Measurements from ENCODE around the gene DISC1.

- TF ChIP-seq CTCF (IDR thresholded peaks at IDR 0.05) (no peak), POLR2A (IDR thresholded peaks at IDR 0.05) (no peak)
Measured at GRCh38 chr1:231943084-231943483, 316.5 kb downstream of the DISC1 start.
